PC-3 (cell line): Measurements from ENCODE around the gene PNMA1. TPM values are rescaled to one million over a fixed set of nuclear protein-coding genes. Genes with fewer than 3 reads are reported as not detected.

Experiments used
- ATAC-seq: fragments of 200-7000 bp; cut with Tn5 transposase; 2 replicates; pipeline ENCODE4 v1.9.1; 2020; ENCODE audit warnings: mild to moderate bottlenecking, moderate library complexity
- BruUV-seq: library from RNA; stranded (reverse); fragments of 400-500 nt; replicated peaks from 2 replicates; lab custom pipeline; 2021; lab: Mats Ljungman, UMichigan
- CTCF ChIA-PET: fragments of 300-600 bp; sonication (Branson Sonifier 250); formaldehyde crosslinking; loops from one replicate; lab custom pipeline; 2022; ENCODE audit warnings: antibody characterized with exemption; lab: Charles Lee
- POLR2A ChIA-PET: fragments of 300-600 bp; sonication (Branson Sonifier 250); formaldehyde crosslinking; loops from one replicate; lab custom pipeline; 2022; ENCODE audit warnings: antibody characterized with exemption; ENCODE audit not compliant: unreplicated experiment; lab: Charles Lee
- DNase-seq: peaks from one replicate; pipeline ENCODE4 v3.0.0-alpha.2; 2015
- H2AFZ ChIP-seq: fragments of 300-600 bp; sonication (generic); 2 replicates; pipeline ENCODE4 v1.6.0; 2016; ENCODE audit warnings: antibody characterized with exemption, low read length
- H3F3A ChIP-seq: fragments of 300-600 bp; sonication (generic); one replicate; pipeline ENCODE4 v1.6.0; 2017; ENCODE audit warnings: antibody characterized with exemption, low read length, control low read depth, mild to moderate bottlenecking; ENCODE audit not compliant: unreplicated experiment
- H3K27ac ChIP-seq: fragments of 300-600 bp; sonication (generic); 2 replicates; pipeline ENCODE4 v1.5.1; 2016; ENCODE audit warnings: mild to moderate bottlenecking, low read length
- H3K27me3 ChIP-seq: fragments of 300-600 bp; sonication (generic); 2 replicates; pipeline ENCODE4 v1.6.1; 2016; ENCODE audit warnings: low read length, mixed read lengths
- H3K36me3 ChIP-seq: fragments of 300-600 bp; sonication (generic); 2 replicates; pipeline ENCODE4 v1.6.1; 2016; ENCODE audit warnings: low read depth, mixed run types, low read length, mixed read lengths
- H3K4me1 ChIP-seq: fragments of 300-600 bp; sonication (generic); 2 replicates; pipeline ENCODE4 v1.5.1; 2016; ENCODE audit warnings: low read length; ENCODE audit not compliant: insufficient read depth
- H3K4me2 ChIP-seq: fragments of 300-600 bp; sonication (generic); 2 replicates; pipeline ENCODE4 v1.6.0; 2016; ENCODE audit warnings: low read length
- H3K4me3 ChIP-seq: fragments of 300-600 bp; sonication (generic); 2 replicates; pipeline ENCODE4 v1.5.1; 2016; ENCODE audit warnings: mild to moderate bottlenecking, low read length, mixed read lengths
- H3K79me2 ChIP-seq: fragments of 300-600 bp; sonication (generic); 2 replicates; pipeline ENCODE4 v1.6.1; 2017; ENCODE audit warnings: low read length, mixed read lengths
- H3K9ac ChIP-seq: fragments of 300-600 bp; sonication (generic); 2 replicates; pipeline ENCODE4 v1.6.0; 2016; ENCODE audit warnings: mild to moderate bottlenecking, low read length
- H3K9me2 ChIP-seq: fragments of 300-600 bp; sonication (generic); replicated peaks from 2 replicates; pipeline ENCODE4 v1.6.1; 2016; ENCODE audit warnings: mixed run types, low read length, mixed read lengths
- H3K9me3 ChIP-seq: fragments of 300-600 bp; sonication (generic); 2 replicates; pipeline ENCODE4 v1.6.1; 2016; ENCODE audit warnings: low read length, mixed read lengths
- H4K20me1 ChIP-seq: fragments of 300-600 bp; sonication (generic); 2 replicates; pipeline ENCODE4 v1.6.1; 2016; ENCODE audit warnings: low read length, mixed read lengths
- CTCF ChIP-seq: fragments of 300-600 bp; sonication (generic); conservative IDR thresholded peaks from 2 replicates; pipeline ENCODE4 v1.5.1; 2017; ENCODE audit warnings: antibody characterized with exemption, low read depth, mild to moderate bottlenecking, low read length
- EZH2 ChIP-seq: fragments of 300-600 bp; sonication (generic); IDR thresholded peaks from one replicate; pipeline ENCODE4 v1.6.1; 2017; ENCODE audit warnings: antibody characterized with exemption, mild to moderate bottlenecking, low read length; ENCODE audit not compliant: unreplicated experiment
- EZH2phosphoT487 ChIP-seq: fragments of 300-600 bp; sonication (generic); IDR thresholded peaks from 2 replicates; pipeline ENCODE4 v1.6.1; 2018; ENCODE audit warnings: mild to moderate bottlenecking, antibody characterized with exemption, low read length, borderline replicate concordance
- intact Hi-C: fragments of 100-400 bp; cut with micrococcal nuclease; formaldehyde crosslinking; loops from 2 replicates; pipeline ENCODE4 v1.9.0; 2023
- total RNA-seq: library from RNA; depleted of rRNA; stranded (reverse); fragments of >200 nt; gene quantifications from 2 replicates; pipeline ENCODE4 v1.2.3, GENCODE V29; 2014

PNMA1 gene
- total RNA-seq, 1 experiment from 2014 or later = 30.8 TPM

DNA sequence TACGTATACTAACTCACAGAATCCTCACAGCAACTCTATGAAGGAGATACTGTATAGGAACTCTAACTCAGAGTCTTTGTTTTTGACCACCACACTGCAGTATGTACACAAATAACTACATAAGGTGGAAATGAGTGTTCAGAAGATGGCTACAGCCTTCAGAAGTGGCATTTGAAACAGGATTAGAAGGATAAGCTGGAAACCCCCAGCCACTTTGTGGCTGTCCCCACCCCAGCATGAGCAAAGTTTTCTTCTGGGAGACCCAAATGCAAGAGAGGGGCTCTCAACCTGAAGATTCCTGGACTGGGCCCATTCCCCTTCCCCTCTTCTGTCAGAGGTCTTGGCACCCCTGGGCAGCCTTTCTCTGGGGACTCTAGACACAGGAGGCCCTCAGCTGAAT is 43.2 kb upstream of the PNMA1 start:
- Histone ChIP-seq H3K4me1 (peaks cover 75% of the 10 kb centered on the region), H3K9ac (peak overlapping the region; percentile 80; the same call in 1 of the 2 replicates), H3K4me2 (peak overlapping the region; percentile 98), H3K27ac (peak overlapping the region; percentile 74), H3F3A (peaks cover 6% of the 10 kb centered on the region), H3K4me3 (peak overlapping the region; percentile 93), H3K79me2 (peaks cover 91% of the 10 kb centered on the region), H2AFZ (no peak overlapping the region), H3K9me3 (no peaks in the 10 kb centered on the region), H3K36me3 (no peaks in the 10 kb centered on the region), H4K20me1 (peaks cover 38% of the 10 kb centered on the region), H3K9me2 (no peaks in the 10 kb centered on the region), H3K27me3 (no peaks in the 10 kb centered on the region)
- DNase-seq = no peak
- ChIA-PET POLR2A (no interaction called here), CTCF (interaction anchor here (1.6 to 2.0 kb wide), 4 partner anchors 12 to 29 kb away, joined by 4 to 17 read pairs (median 9); no protein-coding TSS in a partner anchor)
- BruUV-seq = no TSS peak
- TF ChIP-seq CTCF = no peak
- no peak for TF ChIP-seq EZH2
- TF ChIP-seq EZH2phosphoT487 = no peak
- intact Hi-C loops = no loop called here
- no peak for ATAC-seq

- POLR2A ChIA-PET = interaction anchor here (0.6 kb wide), 1 partner anchor 41 kb away, joined by 9 read pairs; no protein-coding TSS in a partner anchor
- BruUV-seq = no TSS peak
- Histone ChIP-seq H3F3A (peaks cover 6% of the 10 kb centered on the region), H3K27me3 (no peaks in the 10 kb centered on the region), H3K27ac (peak overlapping the region; percentile 74), H2AFZ (no peak overlapping the region), H4K20me1 (peaks cover 54% of the 10 kb centered on the region), H3K4me3 (0 out of 2 replicates have a peak overlapping the region, but pooled peaks have one; percentile 2), H3K9me3 (no peaks in the 10 kb centered on the region), H3K4me2 (peak overlapping the region; percentile 98), H3K36me3 (peaks cover 3% of the 10 kb centered on the region; the same call in 1 of the 2 replicates), H3K9ac (peak overlapping the region; percentile 22; the same call in 1 of the 2 replicates), H3K79me2 (peaks cover 91% of the 10 kb centered on the region), H3K9me2 (no peaks in the 10 kb centered on the region), H3K4me1 (peaks cover 75% of the 10 kb centered on the region)
- intact Hi-C loops = no loop called here
- no peak for ATAC-seq
- CTCF ChIA-PET = interaction anchor here (1.0 to 1.9 kb wide), 3 partner anchors 27 to 31 kb away, joined by 4 to 7 read pairs (median 6); no protein-coding TSS in a partner anchor
- DNase-seq = no peak
- TF ChIP-seq EZH2 = no peak
- TF ChIP-seq CTCF = no peak
- no peak for TF ChIP-seq EZH2phosphoT487
Observed at GRCh38 chr14:73755434-73756014, 41.3 kb upstream of the PNMA1 start.
